Karpas-422 (cell line): ENCODE measurements around the gene SLC44A3. TPM values are rescaled to one million over a fixed set of nuclear protein-coding genes. Genes with fewer than 3 reads are reported as not detected.
A peak's percentile ranks its signal among the peaks of the same experiment; 100 is the strongest.

Source experiments
- DNase-seq: peaks from one replicate; pipeline ENCODE4 v3.0.0-alpha.2; 2015
- H2AFZ ChIP-seq: fragments of 200-600 bp; sonication (generic); 2 replicates; pipeline ENCODE4 v1.6.1; 2014; ENCODE audit warnings: antibody characterized with exemption, low read length, mixed read lengths
- H3K27ac ChIP-seq: fragments of 200-600 bp; sonication (generic); 2 replicates; pipeline ENCODE4 v1.5.1; 2014; ENCODE audit warnings: mild to moderate bottlenecking, low read length, moderate library complexity
- H3K27me3 ChIP-seq: fragments of 200-600 bp; sonication (generic); 2 replicates; pipeline ENCODE4 v1.6.1; 2014; ENCODE audit warnings: low read length, mixed read lengths
- H3K36me3 ChIP-seq: fragments of 200-600 bp; sonication (generic); 2 replicates; pipeline ENCODE4 v1.6.1; 2014; ENCODE audit warnings: low read length, mixed read lengths; ENCODE audit not compliant: insufficient read depth
- H3K4me1 ChIP-seq: fragments of 200-600 bp; sonication (generic); 2 replicates; pipeline ENCODE4 v1.6.1; 2014; ENCODE audit warnings: mild to moderate bottlenecking, low read length, mixed read lengths
- H3K4me2 ChIP-seq: fragments of 200-600 bp; sonication (generic); 2 replicates; pipeline ENCODE4 v1.6.1; 2014; ENCODE audit warnings: low read length, low read depth, mild to moderate bottlenecking; ENCODE audit not compliant: poor library complexity, severe bottlenecking
- H3K4me3 ChIP-seq: fragments of 200-600 bp; sonication (generic); 2 replicates; pipeline ENCODE4 v1.5.1; 2014; ENCODE audit warnings: mild to moderate bottlenecking, antibody characterized with exemption, low read length, mixed read lengths
- H3K79me2 ChIP-seq: fragments of 200-600 bp; sonication (generic); 2 replicates; pipeline ENCODE4 v1.6.1; 2014; ENCODE audit warnings: mild to moderate bottlenecking, low read length, mixed read lengths
- H3K9ac ChIP-seq: fragments of 200-600 bp; sonication (generic); 2 replicates; pipeline ENCODE4 v1.6.0; 2014; ENCODE audit warnings: low read length
- H3K9me2 ChIP-seq: fragments of 200-600 bp; sonication (generic), shearing (Covaris generic); replicated peaks from 2 replicates; pipeline ENCODE4 v1.6.0; 2014; ENCODE audit warnings: mild to moderate bottlenecking, low read length, moderate library complexity; ENCODE audit not compliant: insufficient read depth
- H3K9me3 ChIP-seq: fragments of 300-700, 200-600 bp; sonication (generic); 2 replicates; pipeline ENCODE4 v1.6.1; 2014; ENCODE audit warnings: low read length, mixed read lengths
- H4K20me1 ChIP-seq: fragments of 200-600 bp; sonication (generic); 2 replicates; pipeline ENCODE4 v1.6.1; 2014; ENCODE audit warnings: mild to moderate bottlenecking, antibody characterized with exemption, low read length, low read depth; ENCODE audit not compliant: insufficient read depth
- total RNA-seq: library from RNA; depleted of rRNA; stranded (reverse); fragments of >200 nt; shearing (Covaris generic); gene quantifications from 2 replicates; pipeline ENCODE4 v1.2.3, GENCODE V29; 2014; ENCODE audit warnings: low replicate concordance

Gene SLC44A3
- total RNA-seq, 1 experiment from 2014 or later, result not detected

GRCh38 chr1:94909486-94909885 lies 89.3 kb downstream of the SLC44A3 start:
- Histone ChIP-seq H2AFZ (no peak overlapping the region), H3K4me2 (no peak overlapping the region), H3K79me2 (no peaks in the 10 kb centered on the region), H3K9me3 (no peaks in the 10 kb centered on the region), H3K36me3 (no peaks in the 10 kb centered on the region), H3K4me3 (no peak overlapping the region), H3K27me3 (no peaks in the 10 kb centered on the region), H3K9ac (no peak overlapping the region), H3K9me2 (no peaks in the 10 kb centered on the region), H4K20me1 (no peaks in the 10 kb centered on the region), H3K4me1 (no peaks in the 10 kb centered on the region), H3K27ac (no peak overlapping the region)
- no peak for DNase-seq

GRCh38 chr1:94912263-94913184 lies 92.4 kb downstream of the SLC44A3 start:
- H3K27me3 ChIP-seq, result no peaks in the 10 kb centered on the region
- no peaks in the 10 kb centered on the region for H4K20me1 ChIP-seq
- H3K4me1 ChIP-seq, result no peaks in the 10 kb centered on the region
- no peak overlapping the region for H3K27ac ChIP-seq
- no peak overlapping the region for H3K4me3 ChIP-seq
- no peak overlapping the region for H2AFZ ChIP-seq
- DNase-seq, result no peak
- no peaks in the 10 kb centered on the region for H3K9me3 ChIP-seq
- no peak overlapping the region for H3K9ac ChIP-seq
- no peaks in the 10 kb centered on the region for H3K36me3 ChIP-seq
- H3K79me2 ChIP-seq, result no peaks in the 10 kb centered on the region
- no peaks in the 10 kb centered on the region for H3K9me2 ChIP-seq
- no peak overlapping the region for H3K4me2 ChIP-seq

GRCh38 chr1:94917251-94917650 lies 97.1 kb downstream of the SLC44A3 start:
- Histone ChIP-seq H3K4me3 (no peak overlapping the region), H2AFZ (no peak overlapping the region), H3K27me3 (no peaks in the 10 kb centered on the region), H3K4me2 (no peak overlapping the region), H3K9ac (no peak overlapping the region), H3K4me1 (no peaks in the 10 kb centered on the region), H4K20me1 (no peaks in the 10 kb centered on the region), H3K9me2 (no peaks in the 10 kb centered on the region), H3K36me3 (no peaks in the 10 kb centered on the region), H3K9me3 (no peaks in the 10 kb centered on the region), H3K79me2 (no peaks in the 10 kb centered on the region), H3K27ac (no peak overlapping the region)
- no peak for DNase-seq

GRCh38 chr1:94919241-94920030 lies 99.3 kb downstream of the SLC44A3 start:
- Histone ChIP-seq H3K36me3 (no peaks in the 10 kb centered on the region), H3K27ac (no peak overlapping the region), H2AFZ (no peak overlapping the region), H3K9ac (no peak overlapping the region), H3K27me3 (no peaks in the 10 kb centered on the region), H3K4me3 (no peak overlapping the region), H3K9me2 (no peaks in the 10 kb centered on the region), H3K79me2 (no peaks in the 10 kb centered on the region), H3K4me2 (no peak overlapping the region), H3K9me3 (no peaks in the 10 kb centered on the region), H3K4me1 (no peaks in the 10 kb centered on the region; the same call in 1 of the 2 replicates), H4K20me1 (no peaks in the 10 kb centered on the region)
- no peak for DNase-seq

- Histone ChIP-seq H3K4me2 (no peak overlapping the region), H2AFZ (no peak overlapping the region), H3K4me3 (no peak overlapping the region), H3K79me2 (no peaks in the 10 kb centered on the region), H3K27me3 (no peaks in the 10 kb centered on the region), H3K9me2 (no peaks in the 10 kb centered on the region), H3K36me3 (no peaks in the 10 kb centered on the region), H3K27ac (no peak overlapping the region), H3K9me3 (no peaks in the 10 kb centered on the region), H3K4me1 (peaks cover 6% of the 10 kb centered on the region), H3K9ac (no peak overlapping the region), H4K20me1 (no peaks in the 10 kb centered on the region)
- DNase-seq, result no peak
Measured at GRCh38 chr1:94920061-94920460, 99.9 kb downstream of the SLC44A3 start.

- DNase-seq, result no peak
- Histone ChIP-seq H3K36me3 (no peaks in the 10 kb centered on the region), H3K27me3 (no peaks in the 10 kb centered on the region), H3K9me2 (no peaks in the 10 kb centered on the region), H3K27ac (no peak overlapping the region), H4K20me1 (no peaks in the 10 kb centered on the region), H3K4me3 (no peak overlapping the region), H3K9ac (no peak overlapping the region), H3K9me3 (no peaks in the 10 kb centered on the region), H3K79me2 (no peaks in the 10 kb centered on the region), H3K4me1 (peaks cover 15% of the 10 kb centered on the region), H3K4me2 (no peak overlapping the region), H2AFZ (no peak overlapping the region)
Measured at GRCh38 chr1:94921977-94922376, 101.8 kb downstream of the SLC44A3 start.

- no peak overlapping the region for H2AFZ ChIP-seq
- no peak overlapping the region for H3K4me3 ChIP-seq
- no peak overlapping the region for H3K4me2 ChIP-seq
- H4K20me1 ChIP-seq, result no peaks in the 10 kb centered on the region
- peaks cover 15% of the 10 kb centered on the region for H3K4me1 ChIP-seq
- no peaks in the 10 kb centered on the region for H3K9me2 ChIP-seq
- H3K27ac ChIP-seq, result no peak overlapping the region
- DNase-seq, result no peak
- H3K79me2 ChIP-seq, result no peaks in the 10 kb centered on the region
- no peaks in the 10 kb centered on the region for H3K27me3 ChIP-seq
- H3K9me3 ChIP-seq, result no peaks in the 10 kb centered on the region
- no peak overlapping the region for H3K9ac ChIP-seq
- no peaks in the 10 kb centered on the region for H3K36me3 ChIP-seq
Measured at GRCh38 chr1:94922761-94923331, 102.7 kb downstream of the SLC44A3 start.

- peak overlapping the region; percentile 34 for H3K4me3 ChIP-seq
- peak; percentile 55 for DNase-seq
- H3K27ac ChIP-seq, result no peak overlapping the region
- no peaks in the 10 kb centered on the region for H3K36me3 ChIP-seq
- H3K4me2 ChIP-seq, result peak overlapping the region; percentile 67
- H3K9me3 ChIP-seq, result no peaks in the 10 kb centered on the region
- no peaks in the 10 kb centered on the region for H3K9me2 ChIP-seq
- H4K20me1 ChIP-seq, result no peaks in the 10 kb centered on the region
- no peak overlapping the region for H2AFZ ChIP-seq
- peak overlapping the region; percentile 10; the same call in 1 of the 2 replicates for H3K9ac ChIP-seq
- H3K4me1 ChIP-seq, result peaks cover 15% of the 10 kb centered on the region
- no peaks in the 10 kb centered on the region for H3K79me2 ChIP-seq
- no peaks in the 10 kb centered on the region for H3K27me3 ChIP-seq
Measured at GRCh38 chr1:94925004-94925403, 104.8 kb downstream of the SLC44A3 start.
